H1 (cell line): Measurements from ENCODE around the gene ZNF358. TPM values are rescaled to one million over a fixed set of nuclear protein-coding genes. Genes with fewer than 3 reads are reported as not detected.

Source experiments
- CTCF ChIA-PET: fragments of 300-600 bp; sonication (Branson Sonifier 250); formaldehyde crosslinking; loops from one replicate; lab custom pipeline; 2021; ENCODE audit not compliant: partially characterized antibody; lab: Charles Lee
- POLR2A ChIA-PET: fragments of 300-600 bp; sonication (Branson Sonifier 250); formaldehyde crosslinking; loops from one replicate; lab custom pipeline; 2021; ENCODE audit warnings: inconsistent platforms; ENCODE audit not compliant: partially characterized antibody; lab: Charles Lee
- DNase-seq, 2 experiments: peaks; one replicate each; pipeline versions ENCODE4 v3.0.0 to v3.0.0-alpha.2; 2010 to 2022; ENCODE audit warnings: low spot score in 2 of 2, low read depth in 1 of 2, mixed read lengths in 1 of 2
- FAIRE-seq: peaks from 2 replicates; lab custom pipeline; 2011; peaks lifted over from hg19 to GRCh38; lab: Jason Lieb, UNC
- H2AFZ ChIP-seq: 2 replicates; pipeline ENCODE4 v1.8.1; 2012; ENCODE audit warnings: low read length, inconsistent platforms
- H2AK5ac ChIP-seq: 2 replicates; pipeline ENCODE4 v1.6.1; 2013; ENCODE audit warnings: low read depth, low read length
- H2BK120ac ChIP-seq: replicated peaks from 2 replicates; pipeline ENCODE3; 2013; ENCODE audit warnings: low read depth, low read length, inconsistent platforms
- H2BK12ac ChIP-seq: 2 replicates; pipeline ENCODE4 v1.6.1; 2013; ENCODE audit warnings: low read depth, low read length
- H2BK15ac ChIP-seq: 2 replicates; pipeline ENCODE4 v1.6.1; 2013; ENCODE audit warnings: low read length
- H2BK20ac ChIP-seq: 2 replicates; pipeline ENCODE4 v1.6.1; 2013; ENCODE audit warnings: low read length
- H2BK5ac ChIP-seq: 2 replicates; pipeline ENCODE4 v1.6.1; 2013; ENCODE audit warnings: low read depth, low read length
- H3K14ac ChIP-seq: 2 replicates; pipeline ENCODE4 v1.6.1; 2013; ENCODE audit warnings: inconsistent platforms; ENCODE audit not compliant: insufficient read length
- H3K18ac ChIP-seq: 2 replicates; pipeline ENCODE4 v1.6.1; 2013; ENCODE audit warnings: low read length; ENCODE audit errors: extremely low read depth
- H3K23ac ChIP-seq: 2 replicates; pipeline ENCODE4 v1.6.1; 2013; ENCODE audit warnings: inconsistent platforms; ENCODE audit not compliant: insufficient read length
- H3K23me2 ChIP-seq: 2 replicates; pipeline ENCODE4 v1.6.1; 2013; ENCODE audit warnings: low read depth, low read length
- H3K27ac ChIP-seq: 2 replicates; pipeline ENCODE4 v1.6.1; 2011; ENCODE audit warnings: low read depth, low read length, inconsistent platforms
- H3K27me3 ChIP-seq, 4 experiments: replicated peaks in 1 of 4; 1 replicate in 1 of 4; 2 replicates in 3 of 4; pipeline versions ENCODE4 v1.6.1 to v1.8.1; 2011 to 2013; ENCODE audit warnings: low read length in 3 of 4, mild to moderate bottlenecking in 3 of 4, inconsistent platforms in 2 of 4, mixed read lengths in 2 of 4, moderate library complexity in 1 of 4; ENCODE audit not compliant: control insufficient read depth in 3 of 4, insufficient read depth in 3 of 4; ENCODE audit errors: extremely low read depth in 1 of 4
- H3K36me3 ChIP-seq, 4 experiments: 2 replicates each; pipeline versions ENCODE4 v1.6.1 to v1.8.1; 2011 to 2013; ENCODE audit warnings: mild to moderate bottlenecking in 4 of 4, low read length in 3 of 4, moderate library complexity in 2 of 4, control low read depth in 1 of 4, inconsistent platforms in 1 of 4; ENCODE audit not compliant: insufficient read depth in 4 of 4, control insufficient read depth in 2 of 4
- H3K4ac ChIP-seq: replicated peaks from 2 replicates; pipeline ENCODE3; 2013; ENCODE audit warnings: low read length, low read depth, mixed read lengths, inconsistent platforms; ENCODE audit not compliant: insufficient read length
- H3K4me1 ChIP-seq, 4 experiments: replicated peaks in 1 of 4; 1 replicate in 1 of 4; 2 replicates in 3 of 4; pipeline versions ENCODE4 v1.6.1 to v1.8.1; 2011 to 2013; ENCODE audit warnings: low read length in 3 of 4, inconsistent platforms in 2 of 4, mixed read lengths in 1 of 4; ENCODE audit not compliant: insufficient read depth in 4 of 4, control insufficient read depth in 3 of 4
- H3K4me2 ChIP-seq, 2 experiments: 2 replicates each; pipeline versions ENCODE4 v1.6.1 to v1.8.1; 2011 to 2013; ENCODE audit warnings: low read depth in 2 of 2, low read length in 2 of 2, control low read depth in 1 of 2, inconsistent platforms in 1 of 2, mild to moderate bottlenecking in 1 of 2; ENCODE audit not compliant: insufficient read depth in 1 of 2
- H3K4me3 ChIP-seq, 4 experiments: fragments of 200-600, 300-600 bp in 1 of 4; sonication (generic), shearing (Covaris generic), sonication (Bioruptor Twin) in 1 of 4; 2 replicates each; pipeline versions ENCODE4 v1.5.1 to v1.8.1; 2011 to 2016; ENCODE audit warnings: low read length in 4 of 4, low read depth in 3 of 4, control low read depth in 2 of 4, inconsistent platforms in 2 of 4, mild to moderate bottlenecking in 2 of 4, mixed read lengths in 1 of 4, moderate library complexity in 1 of 4; ENCODE audit not compliant: insufficient read depth in 2 of 4; ENCODE audit errors: extremely low read depth in 1 of 4
- H3K56ac ChIP-seq: replicated peaks from 2 replicates; pipeline ENCODE3; 2013; ENCODE audit warnings: low read depth, mild to moderate bottlenecking, mixed read lengths, low read length, inconsistent platforms; ENCODE audit not compliant: insufficient read length
- H3K79me1 ChIP-seq: 2 replicates; pipeline ENCODE4 v1.6.1; 2013; ENCODE audit warnings: low read depth, low read length, control low read depth
- H3K79me2 ChIP-seq, 2 experiments: 2 replicates each; pipeline versions ENCODE4 v1.6.1 to v1.8.1; 2012 to 2013; ENCODE audit warnings: low read length in 2 of 2, mild to moderate bottlenecking in 2 of 2, inconsistent platforms in 1 of 2; ENCODE audit not compliant: insufficient read depth in 2 of 2, control insufficient read depth in 1 of 2
- H3K9ac ChIP-seq, 4 experiments: replicated peaks in 1 of 4; 1 replicate in 1 of 4; 2 replicates in 3 of 4; pipeline versions ENCODE4 v1.6.1 to v1.8.1; 2011 to 2013; ENCODE audit warnings: low read depth in 3 of 4, low read length in 3 of 4, control low read depth in 2 of 4, mild to moderate bottlenecking in 2 of 4, moderate library complexity in 2 of 4, inconsistent platforms in 1 of 4; ENCODE audit errors: extremely low read depth in 1 of 4
- H3K9me3 ChIP-seq, 2 experiments: 2 replicates each; pipeline versions ENCODE4 v1.6.1 to v1.8.1; 2012 to 2013; ENCODE audit warnings: mild to moderate bottlenecking in 2 of 2, moderate library complexity in 2 of 2, control low read depth in 1 of 2, inconsistent platforms in 1 of 2, low read depth in 1 of 2, low read length in 1 of 2, mixed read lengths in 1 of 2; ENCODE audit not compliant: insufficient read depth in 2 of 2
- H4K20me1 ChIP-seq, 2 experiments: replicated peaks in 1 of 2; 2 replicates each; pipeline versions ENCODE3 to v1.8.1; 2011 to 2013; ENCODE audit warnings: inconsistent platforms in 2 of 2, low read length in 2 of 2, mild to moderate bottlenecking in 1 of 2; ENCODE audit not compliant: insufficient read depth in 2 of 2, control insufficient read depth in 1 of 2
- H4K5ac ChIP-seq: 2 replicates; pipeline ENCODE4 v1.6.1; 2013; ENCODE audit warnings: low read length, low read depth, mixed read lengths, inconsistent platforms; ENCODE audit not compliant: insufficient read length
- H4K8ac ChIP-seq: 2 replicates; pipeline ENCODE4 v1.8.0; 2013; ENCODE audit warnings: mild to moderate bottlenecking, moderate library complexity, low read length, inconsistent platforms; ENCODE audit not compliant: insufficient read depth; ENCODE audit errors: extremely low read depth
- H4K91ac ChIP-seq: replicated peaks from 2 replicates; pipeline ENCODE3; 2013; ENCODE audit warnings: low read length, mixed read lengths, inconsistent platforms; ENCODE audit not compliant: insufficient read length
- CEBPB ChIP-seq: IDR thresholded peaks from 2 replicates; pipeline ENCODE4 v1.6.1; 2012; ENCODE audit warnings: low read depth, low read length
- FOSL1 ChIP-seq: IDR thresholded peaks from 2 replicates; pipeline ENCODE4 v1.6.1; 2011; ENCODE audit warnings: mild to moderate bottlenecking, low read depth, low read length, moderate library complexity; ENCODE audit not compliant: insufficient read depth
- JUND ChIP-seq: IDR thresholded peaks from 2 replicates; pipeline ENCODE4 v1.6.1; 2011; ENCODE audit warnings: mild to moderate bottlenecking, improper control_type of control experiment, low read length
- NANOG ChIP-seq: IDR thresholded peaks from 2 replicates; pipeline ENCODE4 v1.6.1; 2011; ENCODE audit warnings: low read length, low read depth, mild to moderate bottlenecking, inconsistent platforms; ENCODE audit not compliant: insufficient read depth, poor library complexity, severe bottlenecking
- RBBP5 ChIP-seq: IDR thresholded peaks from 2 replicates; pipeline ENCODE4 v1.7.1; 2012; ENCODE audit warnings: low read depth, mild to moderate bottlenecking, inconsistent platforms, low read length, moderate library complexity, borderline replicate concordance
- RNF2 ChIP-seq: fragments of 200-900, 300-1000 bp; sonication (generic); IDR thresholded peaks from 2 replicates; pipeline ENCODE4 v1.7.1; 2016; ENCODE audit warnings: borderline replicate concordance, low read depth, mild to moderate bottlenecking, antibody characterized with exemption, low read length; ENCODE audit not compliant: poor library complexity, severe bottlenecking; ENCODE audit errors: missing control alignments
- SAP30 ChIP-seq: fragments of 300-600 bp; sonication (generic); IDR thresholded peaks from 2 replicates; pipeline ENCODE4 v1.7.1; 2012; ENCODE audit warnings: low read length, moderate library complexity, mild to moderate bottlenecking, inconsistent platforms; ENCODE audit not compliant: insufficient read depth, insufficient replicate concordance
- SIX5 ChIP-seq: IDR thresholded peaks from 2 replicates; pipeline ENCODE4 v1.6.1; 2011; ENCODE audit warnings: mild to moderate bottlenecking, low read depth, low read length
- TAF1 ChIP-seq: IDR thresholded peaks from 2 replicates; pipeline ENCODE4 v1.6.1; 2011; ENCODE audit warnings: mild to moderate bottlenecking, low read depth, low read length
- WGBS, 2 experiments: shearing (Covaris generic) in 1 of 2; methylation state at CpG; one replicate each; pipeline versions ENCODE4 v1.1.6 to v1.1.7; 2013 to 2015; ENCODE audit warnings: low lambda C conversion rate in 2 of 2, mixed read lengths in 2 of 2, inconsistent platforms in 1 of 2, low coverage in 1 of 2, missing lambda C conversion rate in 1 of 2; ENCODE audit not compliant: insufficient replicate concordance in 2 of 2, insufficient coverage in 1 of 2, insufficient read length in 1 of 2; ENCODE audit errors: extremely low coverage in 1 of 2, missing lambda C conversion rate in 1 of 2; 5-methylcytosine and 5-hydroxymethylcytosine counted together
- polyA plus RNA-seq, 7 experiments: library from polyadenylated mRNA; depleted of rRNA in 3 of 7; stranded (reverse) in 5 of 7; unstranded in 2 of 7; fragments of >200 nt in 5 of 7; fragments of 200-250 nt in 2 of 7; gene quantifications; 1 replicate in 5 of 7; 2 replicates in 1 of 7; 4 replicates in 1 of 7; pipeline versions ENCODE4 v1.2.1 to v1.2.3, GENCODE V29; 2011 to 2013; ENCODE audit warnings: missing spikeins in 2 of 7, mixed read lengths in 2 of 7
- total RNA-seq: library from RNA; stranded (reverse); fragmentation: NEBNext Ultra II Directional; extraction: Animal tissue kit (Norgen Biotek cat#: 25700); gene quantifications from 2 replicates; pipeline ENCODE4 v1.2.1, GENCODE V29; 2021
- TF ChIP-seq, protein P1 (sequence below): IDR thresholded peaks from 2 replicates; pipeline ENCODE4 v1.6.1; 2012; ENCODE audit warnings: inconsistent platforms

ZNF358 gene
- total and polyA plus RNA-seq, 2 of the 8 experiments (the other 6 are each of a cell fraction or from before 2014, with no cell fraction given): 40.0 to 60.3 TPM

DNA sequence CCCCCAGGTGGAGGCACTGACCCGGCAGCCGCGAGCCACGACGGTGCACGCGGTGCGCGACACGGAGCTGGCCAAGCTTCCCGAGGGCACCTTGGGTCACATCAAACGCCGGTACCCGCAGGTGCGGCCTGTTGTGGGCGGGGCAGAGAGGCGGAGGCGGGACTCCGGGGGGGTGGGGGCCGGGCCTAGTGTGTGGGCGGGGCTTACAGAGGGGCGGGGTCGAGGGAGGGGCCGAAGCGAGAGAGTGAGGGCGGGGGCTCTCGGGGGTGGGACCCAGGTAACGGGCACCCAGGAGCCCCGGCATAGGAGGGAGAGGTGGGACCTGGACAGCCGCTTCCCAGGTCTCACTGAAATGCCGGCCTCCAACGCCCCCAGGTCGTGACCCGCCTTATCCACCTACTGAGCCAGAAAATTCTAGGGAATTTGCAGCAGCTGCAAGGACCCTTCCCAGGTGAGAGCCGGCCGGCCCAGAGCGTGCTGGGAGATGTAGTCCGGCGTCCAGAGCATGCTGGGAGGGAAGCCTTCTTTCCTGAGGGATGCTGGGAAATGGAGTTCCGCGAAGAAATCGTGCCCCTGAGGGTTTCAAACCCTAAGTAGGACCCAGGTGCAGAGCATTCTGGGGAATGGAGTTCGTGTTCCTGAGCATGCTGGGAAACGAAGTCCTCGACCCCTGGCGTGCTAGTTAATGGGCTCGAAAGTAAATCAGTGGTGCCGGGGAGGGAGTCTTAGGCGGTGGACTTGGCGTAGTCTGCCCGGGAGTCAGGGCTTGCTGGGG lies 35.3 kb downstream of the ZNF358 start:
- no peak overlapping the region; a peak in 1 of 7 replicates for H3K9ac ChIP-seq
- peak; percentile 93 for DNase-seq
- H3K4me1 ChIP-seq: peaks cover 0 to 11% (median 8%) of the 10 kb centered on the region in 4 experiments; a peak in 5 of 7 replicates
- no peak overlapping the region; the same call in 1 of the 2 replicates for H4K8ac ChIP-seq
- peak overlapping the region; percentile 66 to 71 for H3K4me2 ChIP-seq
- no peak overlapping the region for H2BK20ac ChIP-seq
- peaks cover 0 to 11% (median 4%) of the 10 kb centered on the region in 4 experiments; a peak in 4 of 8 replicates for H3K36me3 ChIP-seq
- peak; percentile 100 for FAIRE-seq
- H4K20me1 ChIP-seq: no peaks in the 10 kb centered on the region
- no peak overlapping the region for H3K4ac ChIP-seq
- H2BK15ac ChIP-seq: no peak overlapping the region
- H3K79me2 ChIP-seq: no peaks in the 10 kb centered on the region
- 0 out of 2 replicates have a peak overlapping the region, but pooled peaks have one; percentile 14 for H2BK12ac ChIP-seq
- H3K23me2 ChIP-seq: peaks cover 2% of the 10 kb centered on the region; the same call in 1 of the 2 replicates
- H3K56ac ChIP-seq: no peak overlapping the region
- H2BK120ac ChIP-seq: no peak overlapping the region
- H3K27ac ChIP-seq: no peak overlapping the region
- H3K23ac ChIP-seq: no peak overlapping the region
- H3K4me3 ChIP-seq: peak overlapping the region in 3 of 4 experiments; percentile 39 to 63 (median 42); a peak in 7 of 8 replicates
- no peak overlapping the region for H3K14ac ChIP-seq
- no peaks in the 10 kb centered on the region for H3K27me3 ChIP-seq
- no peaks in the 10 kb centered on the region for H3K79me1 ChIP-seq
- no peaks in the 10 kb centered on the region for H3K9me3 ChIP-seq
- H2AFZ ChIP-seq: no peak overlapping the region
- no peak overlapping the region for H4K5ac ChIP-seq
- no peak overlapping the region for H4K91ac ChIP-seq
- CTCF ChIA-PET: interaction anchor here (0.6 to 1.3 kb wide), 5 partner anchors 9 to 249 kb away, joined by 3 to 5 read pairs (median 3); no protein-coding TSS in a partner anchor
- POLR2A ChIA-PET: interaction anchor here (0.7 to 1.6 kb wide), 8 partner anchors 9 to 90 kb away, joined by 3 to 10 read pairs (median 4); partner anchors contain the start of genes MCOLN1 and PNPLA6
- H2BK5ac ChIP-seq: peak overlapping the region; percentile 44
- H2AK5ac ChIP-seq: no peak overlapping the region
- 15% methylated on average over 38 of the region's 51 CpGs; no CpG with 5 or more reads in 1 of the 2 experiments for WGBS, 2 experiments
- no peak overlapping the region; the same call in 1 of the 2 replicates for H3K18ac ChIP-seq
- TF ChIP-seq SAP30 (no peak), TAF1 (no peak), JUND (no peak), SIX5 (peak; percentile 100), RBBP5 (no peak), RNF2 (no peak), FOSL1 (no peak), CEBPB (no peak), NANOG (peak; percentile 57)
- TF ChIP-seq, protein P1, sequence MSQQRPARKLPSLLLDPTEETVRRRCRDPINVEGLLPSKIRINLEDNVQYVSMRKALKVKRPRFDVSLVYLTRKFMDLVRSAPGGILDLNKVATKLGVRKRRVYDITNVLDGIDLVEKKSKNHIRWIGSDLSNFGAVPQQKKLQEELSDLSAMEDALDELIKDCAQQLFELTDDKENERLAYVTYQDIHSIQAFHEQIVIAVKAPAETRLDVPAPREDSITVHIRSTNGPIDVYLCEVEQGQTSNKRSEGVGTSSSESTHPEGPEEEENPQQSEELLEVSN: 0 out of 2 replicates have a peak, but pooled peaks have one; percentile 27
